Mesenteric fat pad (tissue), 1 donor: ENCODE data around the gene ART3. TPM values are rescaled to one million over a fixed set of nuclear protein-coding genes. Genes with fewer than 3 reads are reported as not detected.
"Not testable (repeated sequence)": the region's sequence is repeated elsewhere in the genome, so short reads cannot be mapped to it uniquely, and the experiment has no call there.

Experiments used
- DNase-seq: peaks from one replicate; pipeline ENCODE4 v3.0.0-alpha.2; 2020; ENCODE audit warnings: low spot score
- long read RNA-seq: library from polyadenylated mRNA; unstranded; transcript quantifications from one replicate; pipeline ENCODE4 v2.0.0, GENCODE V29; 2020
- total RNA-seq: library from RNA; stranded (reverse); fragmentation: NEBNext Ultra II Directional; extraction: Animal tissue kit (Norgen Biotek cat#: 25700); gene quantifications from one replicate; pipeline ENCODE4 v1.2.1, GENCODE V29; 2021
- donor health status: DM: yes; HTN: yes; CAD: no.

ART3 gene, protein sequence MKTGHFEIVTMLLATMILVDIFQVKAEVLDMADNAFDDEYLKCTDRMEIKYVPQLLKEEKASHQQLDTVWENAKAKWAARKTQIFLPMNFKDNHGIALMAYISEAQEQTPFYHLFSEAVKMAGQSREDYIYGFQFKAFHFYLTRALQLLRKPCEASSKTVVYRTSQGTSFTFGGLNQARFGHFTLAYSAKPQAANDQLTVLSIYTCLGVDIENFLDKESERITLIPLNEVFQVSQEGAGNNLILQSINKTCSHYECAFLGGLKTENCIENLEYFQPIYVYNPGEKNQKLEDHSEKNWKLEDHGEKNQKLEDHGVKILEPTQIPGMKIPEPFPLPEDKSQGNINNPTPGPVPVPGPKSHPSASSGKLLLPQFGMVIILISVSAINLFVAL
- not detected for total RNA-seq
- long read RNA-seq, partial matches to known transcripts, result 0 of 1 reads
- long read RNA-seq, other reads (novel, unspliced or antisense), result 1 of 1 reads

GRCh38 chr4:76074468-76074867 is at the start of gene ART3:
TSS of gene ART3 (plus strand) at chr4:76074709. CDS start at chr4:76075890, 1,181 bp downstream.
- no peak for DNase-seq

DNA sequence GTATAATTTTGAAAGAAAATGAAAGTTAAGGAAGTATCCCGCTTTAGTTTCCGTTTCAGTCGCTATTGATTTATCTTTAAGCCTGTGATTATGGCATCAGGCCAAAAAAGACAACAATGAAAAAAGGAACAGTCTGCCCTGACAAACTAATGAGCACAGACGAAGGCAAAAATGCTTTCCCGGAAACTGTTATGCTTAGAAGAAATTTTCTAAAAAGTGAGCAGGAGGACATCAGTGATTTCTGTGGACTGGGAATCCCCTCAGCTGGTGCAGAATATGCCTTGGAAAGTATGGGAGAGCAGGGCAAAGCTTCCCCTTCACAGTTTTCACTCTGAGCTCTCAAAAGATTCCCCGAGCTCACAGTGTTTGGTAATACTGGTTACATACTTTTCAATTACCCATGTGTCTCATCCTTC is 46.2 kb upstream of the ART3 start:
- DNase-seq, result no peak

GRCh38 chr4:76029300-76029699 is 45.2 kb upstream of the ART3 start:
- DNase-seq, result no peak

- DNase-seq, result no peak
Observed at GRCh38 chr4:76035141-76035540, 39.4 kb upstream of the ART3 start.

- no peak for DNase-seq
Observed at GRCh38 chr4:76035799-76036380, 38.6 kb upstream of the ART3 start, which contains the start of gene CXCL11. TSS of gene CXCL11 (minus strand) at chr4:76036070. CDS start at chr4:76035987, 83 bp downstream.

DNA sequence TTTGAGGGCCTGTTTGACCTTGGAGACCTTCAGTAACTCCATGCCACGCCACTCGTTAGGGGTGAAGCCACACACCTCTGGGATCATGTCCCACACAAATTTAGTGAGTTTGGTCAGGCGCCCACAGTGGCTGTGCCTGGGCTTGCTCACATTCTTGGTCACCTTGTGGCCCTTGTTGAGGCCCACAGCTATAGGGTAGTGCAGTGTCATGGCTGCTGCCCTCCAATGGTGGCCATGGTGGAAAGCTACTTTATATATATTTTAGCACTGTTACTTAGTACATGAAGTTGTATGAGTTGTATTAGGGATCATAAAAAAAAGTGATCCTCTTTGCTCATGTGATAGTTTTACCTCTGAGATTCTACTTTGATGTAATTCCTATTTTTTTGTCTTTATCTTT is 37.7 kb upstream of the ART3 start:
- DNase-seq, result no peak

DNA sequence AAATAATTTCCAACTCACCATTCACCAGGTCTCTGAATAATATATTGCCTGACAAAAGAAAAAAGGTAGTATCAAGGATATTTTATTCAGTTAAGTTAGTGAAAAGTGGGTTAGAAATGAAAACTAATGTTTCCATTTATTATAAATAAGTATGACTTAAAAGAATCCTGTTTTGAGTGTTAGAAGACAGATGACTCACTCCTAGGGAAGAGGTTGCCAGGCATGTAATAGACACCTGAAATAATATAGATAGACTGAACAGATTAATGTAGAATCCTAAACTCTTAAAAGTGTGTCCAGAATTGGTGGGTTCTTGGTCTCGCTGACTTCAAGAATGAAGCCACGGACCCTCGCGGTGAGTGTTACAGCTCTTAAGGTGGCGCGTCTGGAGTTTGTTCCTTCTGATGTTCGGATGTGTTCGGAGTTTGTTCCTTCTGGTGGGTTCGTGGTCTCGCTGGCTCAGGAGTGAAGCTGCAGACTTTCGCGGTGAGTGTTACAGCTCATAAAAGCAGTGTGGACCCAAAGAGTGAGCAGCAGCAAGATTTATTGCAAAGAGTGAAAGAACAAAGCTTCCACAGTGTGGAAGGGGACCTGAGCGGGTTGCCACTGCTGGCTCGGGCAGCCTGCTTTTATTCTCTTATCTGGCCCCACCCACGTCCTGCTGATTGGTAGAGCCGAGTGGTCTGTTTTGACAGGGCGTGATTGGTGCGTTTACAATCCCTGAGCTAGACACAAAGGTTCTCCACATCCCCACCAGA is 32.1 kb upstream of the ART3 start:
- DNase-seq, result not testable (repeated sequence)

- DNase-seq, result not testable (repeated sequence)
Observed at GRCh38 chr4:76043306-76043705, 31.2 kb upstream of the ART3 start.

- DNase-seq, result not testable (repeated sequence)
Observed at GRCh38 chr4:76044686-76045085, 29.8 kb upstream of the ART3 start.

DNA sequence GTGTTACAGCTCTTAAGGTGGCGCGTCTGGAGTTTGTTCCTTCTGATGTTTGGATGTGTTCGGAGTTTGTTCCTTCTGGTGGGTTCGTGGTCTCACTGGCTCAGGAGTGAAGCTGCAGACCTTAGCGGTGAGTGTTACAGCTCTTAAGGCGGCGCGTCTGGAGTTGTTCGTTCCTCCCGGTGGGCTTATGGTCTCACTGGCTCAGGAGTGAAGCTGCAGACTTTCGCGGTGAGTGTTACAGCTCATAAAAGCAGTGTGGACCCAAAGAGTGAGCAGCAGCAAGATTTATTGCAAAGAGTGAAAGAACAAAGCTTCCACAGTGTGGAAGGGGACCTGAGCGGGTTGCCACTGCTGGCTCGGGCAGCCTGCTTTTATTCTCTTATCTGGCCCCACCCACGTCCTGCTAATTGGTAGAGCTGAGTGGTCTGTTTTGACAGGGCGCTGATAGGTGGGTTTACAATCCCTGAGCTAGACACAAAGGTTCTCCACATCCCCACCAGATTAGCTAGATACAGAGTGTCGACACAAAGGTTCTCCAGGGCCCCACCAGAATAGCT is 24.6 kb upstream of the ART3 start:
- DNase-seq, result not testable (repeated sequence)

GRCh38 chr4:76050560-76051050 is 23.9 kb upstream of the ART3 start:
- not testable (repeated sequence) for DNase-seq

DNA sequence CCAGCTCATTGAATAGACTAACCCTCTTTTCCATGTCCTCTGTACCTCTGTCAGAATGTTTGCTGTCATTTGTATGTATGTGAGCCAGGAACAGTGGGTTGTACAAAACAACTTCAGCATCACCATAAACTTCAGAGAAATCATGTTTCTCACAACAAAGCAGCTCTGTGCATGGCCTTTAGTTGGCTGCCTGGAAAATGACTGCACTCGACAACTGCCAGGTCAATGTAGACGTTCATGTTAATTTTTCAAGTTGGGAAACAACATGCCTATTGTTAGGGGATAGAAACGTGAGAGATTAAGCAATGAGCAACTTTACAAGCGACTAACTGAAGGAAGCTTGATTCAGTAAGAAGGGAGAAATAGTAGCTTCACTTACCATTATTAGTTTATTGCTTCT is 20.8 kb upstream of the ART3 start:
- DNase-seq, result no peak

DNA sequence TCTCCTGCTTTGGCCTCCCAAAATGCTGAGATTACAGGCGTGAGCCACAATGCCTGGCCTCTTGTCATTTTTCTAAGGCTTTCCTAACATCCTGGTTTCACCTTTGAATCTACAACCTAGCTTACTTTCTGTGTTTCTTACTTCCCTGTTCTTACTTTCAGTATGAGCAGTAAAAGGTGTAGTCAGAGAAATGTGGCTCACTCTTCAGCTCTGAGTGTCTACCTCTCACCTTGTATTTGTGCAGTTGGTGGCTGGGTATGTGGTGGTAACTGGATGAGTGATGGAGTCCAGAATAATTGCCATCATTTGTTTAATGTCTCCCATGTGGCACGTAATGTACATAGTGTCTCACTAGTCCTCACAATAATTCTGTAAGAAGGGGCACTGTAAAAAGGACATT is 19.5 kb upstream of the ART3 start:
- no peak for DNase-seq

DNA sequence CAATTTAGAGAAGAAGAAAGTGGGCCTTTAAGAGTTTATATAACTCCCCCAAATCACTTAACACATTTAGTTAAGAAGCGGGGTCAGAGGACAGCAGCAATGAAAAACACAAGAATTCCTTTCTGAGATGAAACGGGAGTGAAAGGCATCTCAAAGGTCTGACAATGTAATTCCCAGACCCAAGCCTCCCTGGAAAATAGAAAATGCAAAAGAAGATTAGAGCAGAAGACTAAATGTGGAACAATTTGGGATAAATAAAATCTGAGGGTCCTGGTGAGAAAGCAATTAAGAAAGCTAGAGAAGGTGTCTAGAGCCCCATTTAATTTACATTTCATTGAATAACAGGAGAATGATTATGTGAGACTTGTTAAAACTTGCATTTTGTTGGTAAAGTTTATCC is 19.1 kb upstream of the ART3 start:
- DNase-seq, result no peak

DNA sequence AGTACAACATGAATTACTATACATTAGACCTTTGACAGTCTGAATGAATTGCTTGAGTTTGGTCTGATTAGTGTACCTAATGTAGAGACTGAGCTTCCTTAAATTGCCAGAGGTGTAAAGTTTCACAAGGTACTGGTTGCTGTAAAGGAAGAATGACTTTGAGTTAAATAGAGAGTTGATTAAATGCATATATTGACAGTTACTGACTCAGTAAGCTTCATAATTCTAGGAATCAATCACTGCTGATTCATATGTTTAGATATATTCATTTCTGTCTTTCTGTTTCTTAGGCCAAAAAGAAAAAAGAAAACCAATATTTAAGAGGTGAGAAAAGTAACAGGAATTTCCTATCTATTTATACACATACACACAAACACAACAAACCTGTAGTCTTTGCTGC is 16.2 kb upstream of the ART3 start:
- DNase-seq, result no peak

GRCh38 chr4:76058888-76059426 is 15.6 kb upstream of the ART3 start:
- DNase-seq, result no peak

DNA sequence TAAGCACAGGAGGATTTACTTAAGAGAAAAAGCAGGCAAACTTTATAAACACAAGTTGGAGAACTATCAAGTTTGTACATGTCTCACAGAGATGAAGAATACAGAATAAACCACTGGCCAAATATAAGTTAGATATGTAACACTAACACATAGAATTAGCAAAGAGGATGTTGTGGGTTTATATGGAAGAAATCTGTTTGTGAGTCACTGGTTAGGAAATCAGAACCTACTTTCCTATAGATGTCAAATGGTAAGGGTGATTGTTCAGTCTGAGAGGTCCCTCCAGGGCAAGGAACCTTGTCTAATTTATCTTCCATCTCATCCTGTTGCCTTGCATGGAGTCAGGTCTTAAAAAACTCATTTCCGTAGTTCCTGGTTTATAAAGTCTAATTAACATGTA is 14.8 kb upstream of the ART3 start:
- no peak for DNase-seq

- DNase-seq, result no peak
Observed at GRCh38 chr4:76060506-76060905, 14.0 kb upstream of the ART3 start.

DNA sequence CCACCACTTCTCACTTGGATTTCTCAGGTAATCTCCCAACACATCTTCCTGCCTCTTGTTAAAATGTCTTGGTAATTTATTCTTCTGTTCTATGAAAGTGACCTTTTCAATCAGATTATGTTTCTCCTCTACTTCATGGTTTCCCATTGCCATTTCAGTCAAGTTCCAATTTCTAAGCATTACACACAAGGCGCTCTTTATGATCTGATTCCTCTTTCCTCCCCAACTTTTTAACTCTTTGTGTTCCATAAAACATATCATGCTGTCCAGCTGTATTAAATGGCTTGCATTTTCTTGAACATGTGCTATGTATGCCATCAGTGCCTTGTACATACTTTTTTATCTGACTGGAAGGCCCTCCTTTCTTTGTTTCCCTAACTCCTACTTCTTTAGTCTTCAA is 13.1 kb upstream of the ART3 start:
- DNase-seq, result no peak

- DNase-seq, result no peak
Observed at GRCh38 chr4:76061982-76062381, 12.5 kb upstream of the ART3 start.

GRCh38 chr4:76066546-76066945 is 8.0 kb upstream of the ART3 start:
- DNase-seq, result no peak
